ENCODE data around the gene SLC38A11. TPM values are rescaled to one million over a fixed set of nuclear protein-coding genes. Genes with fewer than 3 reads are reported as not detected.

Gene SLC38A11
- total and polyA plus RNA-seq, 3 donors from 2014 or later = 0.58 to 5.9 (median 1.2) TPM

DNA sequence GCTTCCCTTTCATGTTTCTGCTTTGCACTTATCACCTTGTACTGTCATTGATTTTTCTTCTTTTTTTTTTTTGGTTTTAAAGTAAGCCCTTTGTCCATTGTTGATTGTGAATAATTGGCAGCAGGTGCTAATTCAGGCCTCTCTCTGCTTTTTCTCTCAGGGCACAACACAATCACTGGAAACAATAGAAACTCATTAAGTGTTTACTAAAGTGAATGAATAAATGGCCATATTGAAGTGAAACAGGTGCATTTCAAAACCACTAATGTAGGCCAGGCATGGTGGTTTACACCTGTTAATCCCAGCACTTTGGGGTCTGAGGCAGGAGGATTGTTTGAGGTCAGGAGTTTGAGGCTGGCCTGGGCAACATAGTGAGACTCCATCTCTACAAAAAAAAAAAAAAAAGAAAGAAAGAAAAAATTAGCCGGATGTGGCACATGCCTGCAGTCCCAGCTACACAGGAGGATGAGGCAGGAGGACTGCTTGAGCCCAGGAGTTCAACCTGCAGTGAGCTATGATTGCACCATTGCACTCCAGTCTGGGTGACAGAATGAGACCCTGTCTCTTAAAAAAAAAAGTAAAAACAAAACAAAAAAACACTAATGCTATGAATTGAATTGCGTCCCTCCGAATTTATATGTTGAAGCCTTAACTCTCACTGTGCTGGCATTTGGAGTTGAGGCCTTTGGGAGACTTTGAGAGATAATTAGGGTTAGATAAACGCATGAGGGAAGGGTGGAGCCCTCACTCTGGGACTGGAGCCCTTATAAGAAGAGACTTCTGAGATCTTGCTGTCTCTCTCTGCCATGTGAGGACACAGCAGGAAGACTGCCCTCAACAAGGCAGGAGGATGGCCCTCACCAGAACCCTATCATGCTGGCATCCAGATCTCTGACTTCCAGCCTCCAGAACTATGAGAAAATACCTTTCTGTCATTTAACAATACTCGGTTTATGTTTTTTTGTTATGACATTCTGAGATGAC is 19.9 kb downstream of the SLC38A11 start:
- intact Hi-C loops (cut with DNase I; ENCODE audit: low total_unique reads) = no loop called here
- Histone ChIP-seq H3K36me3 (ENCODE audit: low read depth, missing control alignments) (no peaks in the 10 kb centered on the region), H3K27ac (no peak overlapping the region), H3K27me3 (no peaks in the 10 kb centered on the region), H3K9me3 (no peaks in the 10 kb centered on the region), H3K4me3 (no peak overlapping the region), H3K4me1 (no peaks in the 10 kb centered on the region)
- no peak for DNase-seq
- WGBS, 2 donors = 89 to 93% methylated on average over 5 of the region's 5 CpGs
- TF ChIP-seq POLR2A (IDR thresholded peaks at IDR 0.05) (no peak), CTCF (IDR thresholded peaks at IDR 0.05) (no peak)

GRCh38 chr2:164934401-164935117 is 20.8 kb downstream of the SLC38A11 start:
- no peak overlapping the region for H3K4me3 ChIP-seq
- no peak for TF ChIP-seq CTCF (IDR thresholded peaks at IDR 0.05)
- TF ChIP-seq POLR2A (IDR thresholded peaks at IDR 0.05) = no peak
- H3K4me1 ChIP-seq = no peaks in the 10 kb centered on the region
- no peaks in the 10 kb centered on the region for H3K9me3 ChIP-seq
- H3K27me3 ChIP-seq = no peaks in the 10 kb centered on the region
- 65 to 71% methylated on average over 5 of the region's 5 CpGs for WGBS, 2 donors
- no peaks in the 10 kb centered on the region for H3K36me3 ChIP-seq (ENCODE audit: low read depth, missing control alignments)
- no peak overlapping the region for H3K27ac ChIP-seq
- intact Hi-C loops (cut with DNase I; ENCODE audit: low total_unique reads) = no loop called here
- no peak for DNase-seq

GRCh38 chr2:164933671-164934189 is 21.6 kb downstream of the SLC38A11 start:
- Histone ChIP-seq H3K4me3 (no peak overlapping the region), H3K27me3 (no peaks in the 10 kb centered on the region), H3K36me3 (ENCODE audit: low read depth, missing control alignments) (no peaks in the 10 kb centered on the region), H3K4me1 (no peaks in the 10 kb centered on the region), H3K9me3 (no peaks in the 10 kb centered on the region), H3K27ac (no peak overlapping the region)
- DNase-seq = no peak
- intact Hi-C loops (cut with DNase I; ENCODE audit: low total_unique reads) = no loop called here
- WGBS, 2 donors = 76 to 82% methylated on average over 3 of the region's 3 CpGs
- TF ChIP-seq CTCF (IDR thresholded peaks at IDR 0.05) = no peak
- no peak for TF ChIP-seq POLR2A (IDR thresholded peaks at IDR 0.05)

- no peak overlapping the region for H3K27ac ChIP-seq
- no peaks in the 10 kb centered on the region for H3K4me1 ChIP-seq
- H3K27me3 ChIP-seq = no peaks in the 10 kb centered on the region
- DNase-seq = no peak
- TF ChIP-seq CTCF (IDR thresholded peaks at IDR 0.05) = no peak
- no peak for TF ChIP-seq POLR2A (IDR thresholded peaks at IDR 0.05)
- H3K4me3 ChIP-seq = no peak overlapping the region
- intact Hi-C loops (cut with DNase I; ENCODE audit: low total_unique reads) = no loop called here
- WGBS, 2 donors = 85 to 89% methylated on average over 2 of the region's 2 CpGs
- no peaks in the 10 kb centered on the region for H3K9me3 ChIP-seq
- no peaks in the 10 kb centered on the region for H3K36me3 ChIP-seq (ENCODE audit: low read depth, missing control alignments)
Observed at GRCh38 chr2:164932377-164932776, 22.9 kb downstream of the SLC38A11 start.

Data from testis (tissue), 3 donors.